Measurements from ENCODE around the gene TMEM101.
"Not testable (repeated sequence)": the region's sequence is repeated elsewhere in the genome, so short reads cannot be mapped to it uniquely, and the experiment has no call there.

The TMEM101 gene

DNA sequence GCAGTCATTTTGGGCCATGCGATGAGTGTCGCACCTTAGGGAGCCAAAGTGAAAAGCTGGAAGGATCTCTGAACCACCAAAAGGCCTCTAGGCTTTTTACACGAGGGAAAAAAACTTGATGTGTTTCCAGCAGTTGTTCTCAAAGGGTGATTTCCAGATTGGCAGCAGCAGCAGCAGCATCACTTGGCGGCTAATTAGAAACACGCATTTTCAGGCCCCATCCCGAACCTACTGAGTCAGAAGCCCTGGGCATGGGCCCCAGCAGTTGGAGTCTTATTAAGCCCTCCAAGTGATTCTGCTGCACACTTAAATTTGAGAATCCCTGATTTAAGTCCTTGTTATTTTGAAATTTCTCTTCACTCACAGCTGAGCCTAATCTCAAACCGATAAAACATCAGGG is 35.8 kb downstream of the TMEM101 start:
- FAIRE-seq (no peak), DNase-seq (ENCODE audit: extremely low spot score, insufficient read length, low read depth) (no peak)

GRCh38 chr17:43978078-43978477 is 36.7 kb downstream of the TMEM101 start:
- FAIRE-seq (no peak), DNase-seq (ENCODE audit: extremely low spot score, insufficient read length, low read depth) (no peak)

DNA sequence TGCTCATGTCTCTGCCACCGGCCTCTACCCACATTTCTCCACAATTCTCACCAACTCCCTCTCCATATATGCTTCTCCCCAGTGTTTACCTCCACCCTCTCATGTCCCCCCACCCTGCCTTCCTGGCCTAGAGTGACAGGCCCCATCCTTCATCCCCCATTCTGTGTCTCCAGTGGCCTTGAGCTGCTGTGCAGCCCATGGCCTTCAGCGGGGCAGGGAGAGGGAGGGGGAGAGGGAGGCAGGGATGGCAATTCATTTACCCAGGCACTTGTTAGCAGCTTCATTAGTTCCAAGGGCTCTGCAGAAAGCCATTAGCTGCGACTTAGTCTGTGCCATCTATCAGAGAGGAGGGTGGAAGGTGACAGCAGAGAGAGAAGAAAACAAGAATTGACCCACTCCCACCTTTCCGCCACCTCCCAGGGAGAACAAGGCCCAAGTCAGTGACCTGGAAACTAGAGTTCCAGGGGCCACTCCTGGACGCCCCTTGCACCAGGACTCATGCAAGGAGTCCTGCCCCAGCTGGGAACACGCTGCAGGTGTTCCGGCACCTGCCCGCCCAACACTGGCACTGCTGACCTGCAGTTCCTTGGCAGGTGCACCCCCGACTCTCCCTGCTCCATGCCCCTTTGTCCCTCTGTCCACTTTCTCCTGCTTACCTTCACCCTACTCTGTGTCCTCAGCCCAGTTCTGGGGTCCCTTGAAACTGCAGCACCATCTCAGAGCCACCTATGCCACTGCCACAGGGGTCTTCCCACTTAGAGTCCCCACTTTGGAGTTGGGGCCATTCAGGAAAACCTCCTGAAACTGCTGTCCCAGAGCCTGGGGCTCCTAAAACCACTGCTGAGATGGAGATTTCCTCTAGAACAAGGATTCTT is 37.6 kb downstream of the TMEM101 start:
- DNase-seq (ENCODE audit: extremely low spot score, insufficient read length, low read depth): no peak
- FAIRE-seq: no peak

DNA sequence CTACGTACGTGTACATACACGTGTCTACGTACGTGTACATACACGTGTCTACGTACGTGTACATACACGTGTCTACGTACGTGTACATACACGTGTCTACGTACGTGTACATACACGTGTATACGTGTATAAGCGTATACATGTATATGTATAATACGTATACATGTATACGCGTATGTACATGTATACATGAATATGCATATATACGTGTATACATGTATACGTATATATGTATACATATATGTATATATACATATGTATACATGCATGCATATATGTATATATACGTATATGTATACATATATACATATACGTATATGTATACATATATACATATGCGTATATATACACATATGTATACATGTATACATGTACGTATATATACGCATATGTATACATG is 38.9 kb downstream of the TMEM101 start:
- DNase-seq (ENCODE audit: extremely low spot score, insufficient read length, low read depth) (no peak), FAIRE-seq (no peak)

DNA sequence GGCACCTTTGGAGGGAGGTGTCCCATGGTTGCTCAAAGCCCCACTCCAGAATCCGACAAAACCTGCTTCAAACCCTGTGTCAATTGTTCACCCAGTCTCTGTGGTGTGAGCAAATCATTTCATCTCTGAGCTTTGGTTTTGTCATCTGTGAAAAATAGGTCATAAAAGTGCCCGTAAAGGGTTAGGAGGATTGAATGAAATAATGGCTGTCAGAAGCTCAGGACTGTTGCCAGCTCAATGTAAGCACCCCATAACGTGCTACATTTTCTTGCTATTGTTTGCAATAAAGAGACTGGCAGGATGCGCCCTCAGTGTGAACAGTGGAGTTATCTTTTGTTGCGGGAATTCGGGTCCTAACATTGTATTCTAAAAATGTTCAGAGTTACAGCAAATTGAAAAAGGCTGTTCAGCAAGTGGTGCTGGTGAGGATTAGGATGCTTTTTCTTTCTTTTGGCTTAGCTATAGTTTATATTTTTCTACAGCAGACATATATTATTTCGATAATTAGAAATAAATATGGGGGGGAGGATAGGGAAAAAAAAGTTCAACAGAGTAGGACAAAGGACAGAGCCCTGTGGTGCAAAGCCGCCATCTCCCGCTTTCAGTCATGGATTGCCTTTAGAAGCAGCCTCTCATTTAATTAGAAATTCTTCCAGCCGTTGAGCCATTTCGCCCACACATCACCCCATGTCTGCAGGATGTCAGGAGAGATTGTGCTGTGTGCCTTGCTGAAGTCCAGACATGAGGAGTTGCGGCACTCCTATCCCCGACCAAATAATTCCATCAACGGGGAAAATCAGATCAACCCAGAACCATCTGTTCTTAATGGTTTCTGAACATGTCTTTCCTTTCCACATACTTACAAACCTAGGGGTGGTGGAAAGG is 40.1 kb downstream of the TMEM101 start:
- DNase-seq (ENCODE audit: extremely low spot score, insufficient read length, low read depth) (no peak), FAIRE-seq (no peak)

GRCh38 chr17:43972444-43973212 is 42.1 kb downstream of the TMEM101 start:
- not testable (repeated sequence) for FAIRE-seq

DNA sequence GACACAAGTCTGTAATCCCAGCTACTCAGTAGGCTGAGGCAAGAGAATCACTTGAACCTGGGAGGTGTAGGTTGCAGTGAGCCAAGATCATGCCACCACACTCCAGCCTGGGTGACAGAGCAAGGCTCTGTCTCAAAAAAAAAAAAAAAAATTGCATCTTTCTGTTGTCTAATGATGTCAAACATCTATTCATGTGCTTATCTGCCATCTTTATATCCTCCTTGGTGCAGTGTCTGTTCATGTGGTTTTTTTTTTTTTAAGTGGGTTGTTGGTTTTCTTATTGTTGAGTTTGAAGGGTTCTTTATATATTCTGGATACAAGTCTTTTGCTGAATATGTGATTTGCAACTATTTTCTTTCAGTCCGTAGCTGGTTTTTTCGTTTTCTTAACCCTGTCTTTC is 43.3 kb downstream of the TMEM101 start:
- FAIRE-seq; DNase-seq (ENCODE audit: extremely low spot score, insufficient read length, low read depth): not testable (repeated sequence)

More at GRCh38 chr17:43972444-43973212, 42.1 kb downstream of the TMEM101 start:
- DNase-seq (ENCODE audit: extremely low spot score, insufficient read length, low read depth): not testable (repeated sequence)

DNA sequence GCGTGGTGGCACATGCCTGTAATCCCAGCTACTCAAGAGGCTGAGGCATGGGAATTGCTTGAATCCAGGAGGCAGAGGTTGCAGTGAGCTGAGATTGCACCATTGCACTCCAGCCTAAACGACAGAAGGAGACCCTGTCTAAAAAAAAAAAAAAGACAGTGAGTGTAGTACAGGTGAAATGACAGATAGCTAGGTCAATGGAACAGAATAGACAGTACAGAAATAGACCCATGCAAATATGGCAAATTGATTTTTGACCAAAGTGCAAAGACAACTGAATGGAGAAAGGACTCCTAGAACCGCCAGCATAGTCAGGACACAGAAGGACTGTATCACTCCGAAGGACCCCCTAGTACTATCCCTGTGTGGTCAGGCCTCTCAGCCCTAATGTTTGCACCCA is 44.4 kb downstream of the TMEM101 start:
- DNase-seq (ENCODE audit: extremely low spot score, insufficient read length, low read depth) (no peak), FAIRE-seq (no peak)

DNA sequence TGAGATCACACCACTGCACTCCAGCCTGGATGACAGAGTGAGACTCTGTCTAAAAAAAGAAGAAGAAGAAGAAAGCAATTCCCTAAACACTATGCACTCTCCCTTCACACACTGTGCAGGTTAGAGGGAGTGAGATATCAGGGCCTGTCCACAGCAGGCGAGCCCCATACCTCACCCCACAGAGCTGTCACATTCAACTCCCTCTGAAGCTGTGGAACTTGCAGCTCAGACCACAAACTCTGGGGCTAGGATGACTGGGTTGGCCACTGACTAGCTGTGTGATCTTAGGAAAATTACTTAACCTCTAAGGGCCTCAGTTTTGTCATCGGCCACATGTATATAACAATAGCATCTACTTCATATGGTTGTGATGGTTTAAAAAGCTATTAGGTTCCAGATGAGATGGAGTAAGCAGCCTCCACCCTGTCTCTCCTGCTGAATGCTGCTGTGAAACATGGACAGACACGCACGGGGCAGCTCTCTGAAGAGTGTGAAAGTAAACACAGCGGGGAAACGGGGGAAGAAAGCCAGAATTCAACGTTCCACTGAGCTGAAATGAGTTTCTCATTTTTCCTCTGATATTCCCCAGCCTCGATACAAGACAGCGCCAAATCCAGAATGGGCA is 47.4 kb downstream of the TMEM101 start:
- FAIRE-seq (no peak), DNase-seq (ENCODE audit: extremely low spot score, insufficient read length, low read depth) (no peak)

DNA sequence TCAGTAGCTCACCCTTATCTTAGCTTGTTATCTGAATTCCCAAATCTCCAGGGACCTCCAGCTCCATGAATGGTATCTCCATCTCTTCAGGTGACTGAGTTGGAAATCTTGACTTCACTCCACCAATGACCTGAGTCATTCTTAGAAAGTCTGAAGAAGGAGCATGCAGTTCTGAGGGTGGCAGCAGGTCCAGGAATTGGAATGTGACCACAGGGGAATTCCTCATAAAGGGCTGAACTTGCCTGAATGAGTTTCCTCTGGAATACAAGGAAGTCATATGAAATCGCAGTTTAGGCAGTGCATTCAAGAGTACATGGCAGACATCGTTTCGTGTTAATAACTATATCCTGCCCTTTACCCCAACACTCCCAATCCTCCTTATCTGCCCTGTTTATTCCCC is 48.5 kb downstream of the TMEM101 start:
- no peak for FAIRE-seq
- DNase-seq (ENCODE audit: extremely low spot score, insufficient read length, low read depth): no peak

DNA sequence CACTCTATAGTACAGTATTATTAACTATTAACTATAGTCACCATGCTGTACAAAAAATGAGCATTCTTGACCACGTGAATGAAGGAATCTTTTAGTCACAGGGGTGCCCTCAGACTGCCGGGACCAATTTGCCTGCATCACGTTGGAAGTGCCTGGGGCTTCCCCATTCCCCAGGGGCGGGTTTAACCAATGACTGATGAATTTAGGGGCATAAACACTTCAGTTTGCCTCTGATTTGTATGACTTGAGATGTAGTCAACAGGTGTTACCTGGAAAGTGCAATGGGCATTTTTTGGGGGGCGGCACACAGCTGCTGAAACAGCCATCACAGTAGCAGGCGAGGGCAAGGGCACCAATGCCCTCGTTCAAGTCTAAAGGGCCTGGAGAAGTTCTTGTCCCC is 52.3 kb downstream of the TMEM101 start:
- FAIRE-seq: no peak
- DNase-seq (ENCODE audit: extremely low spot score, insufficient read length, low read depth): no peak

DNA sequence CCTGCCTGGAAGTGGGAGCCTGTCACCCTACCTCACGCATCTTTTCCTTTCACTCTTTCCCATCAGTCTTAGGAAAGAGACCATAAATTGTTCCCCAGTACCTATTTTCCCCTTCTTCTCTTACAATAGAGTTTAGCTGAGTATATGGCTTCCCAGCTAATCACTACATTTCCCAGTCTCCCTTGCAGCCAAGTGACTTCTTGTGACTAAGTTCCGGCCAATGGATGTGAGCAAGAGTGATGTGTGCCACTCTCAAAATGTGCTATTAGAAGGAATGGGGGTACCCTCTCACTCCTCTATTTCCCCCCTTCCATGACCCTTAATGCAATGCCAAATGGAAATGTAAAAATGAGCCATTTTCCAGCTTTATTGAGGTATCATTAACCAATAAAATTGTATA is 52.8 kb downstream of the TMEM101 start:
- FAIRE-seq (no peak), DNase-seq (ENCODE audit: extremely low spot score, insufficient read length, low read depth) (no peak)

DNA sequence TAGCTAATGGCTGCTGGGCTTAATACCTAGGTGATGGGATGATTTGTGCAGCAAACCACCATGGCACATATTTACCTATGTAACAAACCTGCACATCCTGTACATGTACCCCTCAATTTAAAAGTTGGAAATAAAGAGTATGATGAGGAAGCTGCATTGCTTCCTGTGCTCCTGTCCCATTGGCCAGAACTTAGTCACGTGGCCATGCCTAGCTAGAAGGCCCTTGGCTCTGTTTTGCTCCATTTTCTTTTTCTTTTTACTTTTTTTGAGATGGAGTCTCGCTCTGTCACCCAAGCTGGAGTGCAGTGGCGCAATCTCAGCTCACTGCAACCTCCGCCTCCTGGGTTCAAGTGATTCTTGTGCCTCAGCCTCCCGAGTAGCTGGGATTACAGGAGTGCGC is 53.5 kb downstream of the TMEM101 start:
- FAIRE-seq; DNase-seq (ENCODE audit: extremely low spot score, insufficient read length, low read depth): not testable (repeated sequence)
